ENCODE data around the gene ZNHIT6. TPM values are rescaled to one million over a fixed set of nuclear protein-coding genes. Genes with fewer than 3 reads are reported as not detected.

ZNHIT6 gene
- total RNA-seq: 12.0 TPM

GRCh38 chr1:85707990-85708828 is at the start of gene ZNHIT6:
Gene ZNHIT6 (minus strand): TSS chr1:85708433. CDS start chr1:85708284, 149 bp downstream.
- Histone ChIP-seq H3K4me3 (peak within 1 kb of the TSS; percentile 87 to 89), H3K9me3 (no peaks in the 10 kb centered on the region), H3K4me1 (peaks cover 30% of the 10 kb centered on the region), H3K27me3 (no peaks in the 10 kb centered on the region), H3K27ac (peak within 1 kb of the TSS; percentile 87), H3K36me3 (peaks cover 0 to 14% of the 10 kb centered on the region in 2 donors)
- intact Hi-C loops (cut with DNase I): no loop called here
- peak in 1 of 2 donors; percentile 95 for DNase-seq (ENCODE audit: extremely low spot score in 2 of 2)
- TF ChIP-seq POLR2AphosphoS5 (IDR thresholded peaks at IDR 0.05; ENCODE audit: insufficient read depth in 1 of 2, low read depth in 1 of 2) (peak; percentile 71 to 85), CTCF (IDR thresholded peaks at IDR 0.05) (peak in 1 of 3 experiments; percentile 18), POLR2A (IDR thresholded peaks at IDR 0.05) (peak in 1 of 2 donors; percentile 4)

- H3K9me3 ChIP-seq: no peaks in the 10 kb centered on the region
- intact Hi-C loops (cut with DNase I): no loop called here
- DNase-seq (ENCODE audit: extremely low spot score in 2 of 2): no peak
- no peak overlapping the region for H3K27ac ChIP-seq
- no peak overlapping the region for H3K4me3 ChIP-seq
- no peaks in the 10 kb centered on the region for H3K4me1 ChIP-seq
- TF ChIP-seq CTCF (IDR thresholded peaks at IDR 0.05) (no peak), POLR2AphosphoS5 (IDR thresholded peaks at IDR 0.05; ENCODE audit: insufficient read depth in 1 of 2, low read depth in 1 of 2) (no peak), POLR2A (IDR thresholded peaks at IDR 0.05) (no peak)
- no peaks in the 10 kb centered on the region for H3K36me3 ChIP-seq
- H3K27me3 ChIP-seq: no peaks in the 10 kb centered on the region
Measured at GRCh38 chr1:85756864-85757263, 48.6 kb upstream of the ZNHIT6 start.

- Histone ChIP-seq H3K36me3 (no peaks in the 10 kb centered on the region), H3K9me3 (no peaks in the 10 kb centered on the region), H3K27ac (no peak overlapping the region), H3K4me3 (no peak overlapping the region), H3K4me1 (no peaks in the 10 kb centered on the region), H3K27me3 (no peaks in the 10 kb centered on the region)
- TF ChIP-seq CTCF (IDR thresholded peaks at IDR 0.05) (no peak), POLR2A (IDR thresholded peaks at IDR 0.05) (no peak), POLR2AphosphoS5 (IDR thresholded peaks at IDR 0.05; ENCODE audit: insufficient read depth in 1 of 2, low read depth in 1 of 2) (no peak)
- no peak for DNase-seq (ENCODE audit: extremely low spot score in 2 of 2)
- intact Hi-C loops (cut with DNase I): no loop called here
Measured at GRCh38 chr1:85748120-85748519, 39.9 kb upstream of the ZNHIT6 start.

GRCh38 chr1:85746777-85747176 is 38.5 kb upstream of the ZNHIT6 start:
- intact Hi-C loops (cut with DNase I): no loop called here
- TF ChIP-seq CTCF (IDR thresholded peaks at IDR 0.05) (no peak), POLR2AphosphoS5 (IDR thresholded peaks at IDR 0.05; ENCODE audit: insufficient read depth in 1 of 2, low read depth in 1 of 2) (no peak), POLR2A (IDR thresholded peaks at IDR 0.05) (no peak)
- H3K4me3 ChIP-seq: no peak overlapping the region

GRCh38 chr1:85743814-85744213 is 35.6 kb upstream of the ZNHIT6 start:
- Histone ChIP-seq H3K36me3 (no peaks in the 10 kb centered on the region), H3K27ac (no peak overlapping the region), H3K27me3 (no peaks in the 10 kb centered on the region), H3K9me3 (no peaks in the 10 kb centered on the region), H3K4me3 (no peak overlapping the region), H3K4me1 (no peaks in the 10 kb centered on the region)
- no peak for DNase-seq (ENCODE audit: extremely low spot score in 2 of 2)
- intact Hi-C loops (cut with DNase I): no loop called here
- TF ChIP-seq POLR2A (IDR thresholded peaks at IDR 0.05): no peak
- TF ChIP-seq POLR2AphosphoS5 (IDR thresholded peaks at IDR 0.05; ENCODE audit: insufficient read depth in 1 of 2, low read depth in 1 of 2): no peak
- no peak for TF ChIP-seq CTCF (IDR thresholded peaks at IDR 0.05)

More at GRCh38 chr1:85746777-85747176, 38.5 kb upstream of the ZNHIT6 start:
- H3K36me3 ChIP-seq: no peaks in the 10 kb centered on the region
- no peaks in the 10 kb centered on the region for H3K27me3 ChIP-seq
- H3K9me3 ChIP-seq: no peaks in the 10 kb centered on the region
- H3K4me1 ChIP-seq: no peaks in the 10 kb centered on the region
- DNase-seq (ENCODE audit: extremely low spot score in 2 of 2): no peak
- no peak overlapping the region for H3K27ac ChIP-seq

Data from vagina (tissue), 2 donors.